Epithelial cell of proximal tubule (primary cell): Measurements from ENCODE around the gene LGMN. TPM values are rescaled to one million over a fixed set of nuclear protein-coding genes. Genes with fewer than 3 reads are reported as not detected.
"Not testable (repeated sequence)": the region's sequence is repeated elsewhere in the genome, so short reads cannot be mapped to it uniquely, and the experiment has no call there.

Source experiments
- DNase-seq: peaks from one replicate; pipeline ENCODE4 v3.0.0-alpha.2; 2011; ENCODE audit warnings: low read depth
- H3K4me3 ChIP-seq: 2 replicates; pipeline ENCODE4 v1.5.1; 2011; ENCODE audit warnings: low read depth, mild to moderate bottlenecking, low read length
- CTCF ChIP-seq: conservative IDR thresholded peaks from 2 replicates; pipeline ENCODE4 v1.5.1; 2012; ENCODE audit warnings: low read depth, mild to moderate bottlenecking, low read length
- total RNA-seq: library from RNA; depleted of rRNA; stranded (reverse); fragments of >200 nt; gene quantifications from 2 replicates; pipeline ENCODE4 v1.2.3, GENCODE V29; 2015

Gene LGMN
- total RNA-seq, 1 donor from 2014 or later, result 63.5 TPM

- peak; percentile 90 for TF ChIP-seq CTCF
Measured at GRCh38 chr14:92680781-92681650, 67.4 kb downstream of the LGMN start.

GRCh38 chr14:92680330-92680729 is 68.1 kb downstream of the LGMN start:
- H3K4me3 ChIP-seq, DNase-seq: not testable (repeated sequence)

More at GRCh38 chr14:92680781-92681650, 67.4 kb downstream of the LGMN start:
- DNase-seq, result no peak
- no peak overlapping the region for H3K4me3 ChIP-seq

GRCh38 chr14:92679246-92679645 is 69.2 kb downstream of the LGMN start:
- H3K4me3 ChIP-seq, result no peak overlapping the region
- no peak for TF ChIP-seq CTCF
- no peak for DNase-seq

GRCh38 chr14:92678766-92679165 is 69.7 kb downstream of the LGMN start:
- TF ChIP-seq CTCF, result no peak
- no peak for DNase-seq

GRCh38 chr14:92677955-92678354 is 70.5 kb downstream of the LGMN start:
- no peak for TF ChIP-seq CTCF
- DNase-seq, result no peak
- no peak overlapping the region for H3K4me3 ChIP-seq

More at GRCh38 chr14:92678766-92679165, 69.7 kb downstream of the LGMN start:
- no peak overlapping the region for H3K4me3 ChIP-seq

GRCh38 chr14:92677087-92677668 is 71.2 kb downstream of the LGMN start:
- H3K4me3 ChIP-seq, result no peak overlapping the region
- TF ChIP-seq CTCF, result no peak
- DNase-seq, result no peak

- DNase-seq, result no peak
Measured at GRCh38 chr14:92676403-92677086, 71.9 kb downstream of the LGMN start.

More at GRCh38 chr14:92676403-92677086, 71.9 kb downstream of the LGMN start:
- H3K4me3 ChIP-seq, result no peak overlapping the region
- no peak for TF ChIP-seq CTCF
